Measurements from ENCODE around the gene GGTLC3.
"Not testable (repeated sequence)": the region's sequence is repeated elsewhere in the genome, so short reads cannot be mapped to it uniquely, and the experiment has no call there.

Gene GGTLC3

DNA sequence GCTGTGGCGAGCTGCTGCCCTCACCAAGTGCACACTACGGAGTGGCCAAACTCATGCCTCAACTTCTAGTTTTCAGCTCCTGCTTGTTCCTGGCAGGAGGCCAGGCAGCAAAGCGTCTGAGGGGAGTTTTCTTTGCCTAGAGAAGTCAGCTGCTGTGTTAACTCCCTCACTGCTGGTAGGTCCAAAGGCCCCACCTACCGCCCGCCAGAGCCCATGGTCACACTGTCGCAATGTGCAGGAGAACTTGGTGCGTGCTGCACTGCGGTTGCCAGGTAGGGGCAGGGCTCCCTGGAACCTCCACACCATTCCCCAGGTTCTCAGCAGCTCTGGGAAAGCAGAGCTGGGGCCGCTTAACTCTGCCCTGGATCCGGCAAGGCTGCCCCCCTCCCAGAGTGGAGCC, 5.6 kb downstream of the GGTLC3 start:
- not testable (repeated sequence) for DNase-seq

DNA sequence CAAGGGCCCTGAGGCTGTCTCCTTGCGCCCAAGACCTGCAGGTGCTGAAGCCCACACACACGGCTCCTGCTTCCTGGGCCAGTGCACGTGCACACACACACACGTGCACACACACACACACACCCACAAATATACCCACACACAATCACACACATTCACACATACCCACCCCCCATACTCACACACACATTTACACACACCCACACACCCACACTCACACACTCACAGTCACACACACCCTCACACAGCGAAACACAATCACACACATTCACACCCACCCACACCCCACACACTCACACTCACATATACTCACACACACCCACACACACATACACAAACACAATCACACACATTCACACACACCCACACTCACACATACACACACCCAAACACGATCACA, 6.6 kb downstream of the GGTLC3 start:
- not testable (repeated sequence) for DNase-seq

DNA sequence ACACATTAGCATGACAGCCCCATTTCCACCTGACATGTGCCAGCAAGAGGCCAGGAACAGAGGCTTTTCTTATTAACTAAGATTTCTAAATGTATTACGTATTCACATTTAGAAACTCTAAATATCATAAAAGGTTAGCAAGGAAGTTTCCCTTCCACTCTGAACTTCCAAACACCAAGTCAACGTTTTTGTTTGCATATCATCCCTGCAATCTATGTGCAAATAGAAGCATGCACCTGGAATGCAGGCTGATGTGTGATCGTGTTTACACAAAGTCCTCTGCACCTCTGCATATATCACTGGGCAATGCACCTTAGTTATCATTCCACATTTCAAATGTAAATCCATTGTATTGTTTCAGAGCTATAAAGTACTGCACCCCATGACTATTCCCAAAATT, 21.7 kb downstream of the GGTLC3 start:
- DNase-seq = not testable (repeated sequence)
